HepG2 (cell line): ENCODE data around the gene SYNE3. TPM values are rescaled to one million over a fixed set of nuclear protein-coding genes. Genes with fewer than 3 reads are reported as not detected.

ENCODE experiments used
- ATAC-seq: fragments of 200-7000 bp; cut with Tn5 transposase; 3 replicates; pipeline ENCODE4 v1.9.1; 2020; ENCODE audit warnings: mild to moderate bottlenecking, moderate library complexity
- BruUV-seq: library from RNA; stranded (reverse); fragments of 400-500 nt; replicated peaks from 2 replicates; lab custom pipeline; 2021; lab: Mats Ljungman, UMichigan
- CTCF ChIA-PET: fragments of 300-600 bp; formaldehyde crosslinking; extraction: SDS; loops from one replicate; lab custom pipeline; 2021; ENCODE audit warnings: low total read pairs, inconsistent platforms, low intra/inter-chr PET ratio; lab: Yijun Ruan, JAX
- POLR2A ChIA-PET: fragments of 350-600 bp; sonication (Branson Sonifier 250); formaldehyde crosslinking; loops from one replicate; lab custom pipeline; 2020; ENCODE audit warnings: antibody characterized with exemption, inconsistent platforms; lab: Yijun Ruan, JAX
- DNase-seq: peaks from one replicate; pipeline ENCODE4 v3.0.0-alpha.2; 2015; ENCODE audit warnings: low spot score
- FAIRE-seq: peaks from 3 replicates; lab custom pipeline; 2011; peaks lifted over from hg19 to GRCh38; lab: Jason Lieb, UNC
- H2AFZ ChIP-seq: one replicate; pipeline ENCODE4 v1.6.1; 2011; ENCODE audit warnings: low read length, inconsistent platforms
- H3K27ac ChIP-seq: fragments of 300-600 bp; 3 replicates; pipeline ENCODE4 v1.8.0; 2011; ENCODE audit warnings: mixed run types, mild to moderate bottlenecking, mixed read lengths, low read length, inconsistent platforms; ENCODE audit not compliant: insufficient read depth; ENCODE audit errors: extremely low read length
- H3K27me3 ChIP-seq, 2 experiments: fragments of 200-600 bp in 1 of 2; 2 replicates in 1 of 2; 3 replicates in 1 of 2; pipeline versions ENCODE4 v1.6.0 to v1.8.0; 2011; ENCODE audit warnings: low read length in 2 of 2, mild to moderate bottlenecking in 2 of 2, moderate library complexity in 2 of 2, inconsistent platforms in 1 of 2; ENCODE audit not compliant: insufficient read depth in 2 of 2, control insufficient read depth in 1 of 2
- H3K36me3 ChIP-seq, 2 experiments: fragments of 200-600 bp in 1 of 2; replicated peaks in 1 of 2; 2 replicates in 1 of 2; 3 replicates in 1 of 2; pipeline versions ENCODE4 v1.5.1 to v1.8.0; 2011; ENCODE audit warnings: low read length in 2 of 2, inconsistent platforms in 1 of 2; ENCODE audit not compliant: insufficient read depth in 2 of 2, control insufficient read depth in 1 of 2
- H3K4me1 ChIP-seq: 2 replicates; pipeline ENCODE4 v1.5.1; 2012; ENCODE audit warnings: low read length, inconsistent platforms; ENCODE audit not compliant: insufficient read depth
- H3K4me2 ChIP-seq: 2 replicates; pipeline ENCODE4 v1.6.0; 2011; ENCODE audit warnings: low read depth, low read length, inconsistent platforms
- H3K4me3 ChIP-seq, 3 experiments: fragments of 200-600 bp in 1 of 3; sonication (generic), shearing (Covaris generic) in 1 of 3; replicated peaks in 1 of 3; 2 replicates each; pipeline ENCODE4 v1.5.1; 2011 to 2016; ENCODE audit warnings: low read length in 3 of 3, inconsistent platforms in 2 of 3, low read depth in 2 of 3, mild to moderate bottlenecking in 2 of 3, control low read depth in 1 of 3, mixed read lengths in 1 of 3; ENCODE audit not compliant: insufficient read depth in 1 of 3
- H3K79me2 ChIP-seq: one replicate; pipeline ENCODE4 v1.6.1; 2011; ENCODE audit warnings: low read length, inconsistent platforms; ENCODE audit not compliant: insufficient read depth
- H3K9ac ChIP-seq: 2 replicates; pipeline ENCODE4 v1.6.0; 2011; ENCODE audit warnings: mild to moderate bottlenecking, low read depth, low read length, inconsistent platforms; ENCODE audit not compliant: insufficient read depth
- H3K9me3 ChIP-seq: 2 replicates; pipeline ENCODE4 v1.5.1; 2012; ENCODE audit warnings: mild to moderate bottlenecking, low read length
- H4K20me1 ChIP-seq: 2 replicates; pipeline ENCODE4 v1.6.0; 2011; ENCODE audit warnings: inconsistent platforms, mild to moderate bottlenecking, low read length, moderate library complexity; ENCODE audit not compliant: insufficient read depth
- ARID3A ChIP-seq: IDR thresholded peaks from 2 replicates; pipeline ENCODE4 v1.6.1; 2012; ENCODE audit warnings: low read depth, low read length, improper control_type of control experiment
- CSRNP1 ChIP-seq: sonication (generic); formaldehyde crosslinking; IDR thresholded peaks from 2 replicates; pipeline ENCODE4 v1.8.1; 2023; ENCODE audit warnings: mild to moderate bottlenecking, missing genetic modification reagents
- KDM3A ChIP-seq: IDR thresholded peaks from 2 replicates; pipeline ENCODE4 v1.6.1; 2018; ENCODE audit warnings: low read depth, missing compliant biosample characterization
- PBX3 ChIP-seq: sonication (generic); formaldehyde crosslinking; IDR thresholded peaks from 2 replicates; pipeline ENCODE4 v1.8.1; 2023; ENCODE audit warnings: missing genetic modification reagents, inconsistent platforms, borderline replicate concordance
- ZKSCAN1 ChIP-seq: fragments of 150-350 bp; IDR thresholded peaks from 2 replicates; pipeline ENCODE4 v1.6.1; 2014; ENCODE audit warnings: low read length
- ZNF143 ChIP-seq: sonication (generic); formaldehyde crosslinking; IDR thresholded peaks from 2 replicates; pipeline ENCODE4 v1.4.0; 2020; ENCODE audit warnings: missing genetic modification reagents
- WGBS: methylation state at CpG from one replicate; pipeline ENCODE4 v1.1.6; 2017; ENCODE audit warnings: low lambda C conversion rate; 5-methylcytosine and 5-hydroxymethylcytosine counted together
- in situ Hi-C: cut with HindIII; loops from 2 replicates; pipeline ENCODE4 v1.10.0; 2017; ENCODE audit warnings: low pct_unique_long_range_greater_than_20kb; ENCODE audit not compliant: extremely low pct_ligation_motif_present
- intact Hi-C: fragments of 100-400 bp; cut with micrococcal nuclease; formaldehyde crosslinking; loops from one replicate; pipeline ENCODE4 v1.10.0; 2022; ENCODE audit not compliant: unreplicated experiment
- polyA plus RNA-seq, 8 experiments: library from polyadenylated mRNA; depleted of rRNA in 3 of 8; stranded (reverse) in 7 of 8; unstranded in 1 of 8; fragments of >200 nt; fragmentation: Illumina TruSeq in 4 of 8; extraction: Trizol in 4 of 8; gene quantifications; 2 replicates each; pipeline versions ENCODE4 v1.2.1 to v1.2.3, GENCODE V29; 2011 to 2016; ENCODE audit warnings: low read depth in 4 of 8, missing spikeins in 1 of 8, mixed read lengths in 1 of 8; ENCODE audit not compliant: insufficient read depth in 1 of 8
- total RNA-seq, 5 experiments: library from RNA; depleted of rRNA; stranded (reverse); fragments of >200 nt; fragmentation: Illumina TruSeq; extraction: Trizol; gene quantifications; 2 replicates each; pipeline ENCODE4 v1.2.3, GENCODE V29; 2016; ENCODE audit warnings: low read depth in 1 of 5

Gene SYNE3
- total and polyA plus RNA-seq, 2 of the 13 experiments (the other 11 are each of a cell fraction or from before 2014, with no cell fraction given) = 7.8 to 8.0 TPM

GRCh38 chr14:95527387-95528002 lies 11.0 kb upstream of the SYNE3 start (continued):
- TF ChIP-seq PBX3 (CRISPR knock-in tag) (no peak), ARID3A (peak; percentile 48; the same call in 1 of the 2 replicates)

- no peak overlapping the region for H3K4me3 ChIP-seq
- no TSS peak for BruUV-seq
- peak overlapping the region; percentile 99 for H3K27ac ChIP-seq
- ChIA-PET POLR2A (interaction anchor here (0.6 to 6.2 kb wide), 8 partner anchors 9 to 82 kb away, joined by 3 to 129 read pairs (median 56); partner anchors contain the start of genes GLRX5 and SYNE3), CTCF (interaction anchor here (2.7 kb wide), 1 partner anchor 84 kb away, joined by 18 read pairs; no protein-coding TSS in a partner anchor)
- no peaks in the 10 kb centered on the region for H3K9me3 ChIP-seq
- in situ Hi-C loops = no loop called here
- no peak overlapping the region for H2AFZ ChIP-seq
- FAIRE-seq (peak; percentile 62), ATAC-seq (no peak), DNase-seq (peak; percentile 46)
- H3K79me2 ChIP-seq = peaks cover 51% of the 10 kb centered on the region
- no peaks in the 10 kb centered on the region for H3K27me3 ChIP-seq
- H3K36me3 ChIP-seq = peaks cover 0 to 5% of the 10 kb centered on the region in 2 experiments; a peak in 1 of 5 replicates
- 0 out of 2 replicates have a peak overlapping the region, but pooled peaks have one; percentile 1 for H3K4me2 ChIP-seq
- H3K9ac ChIP-seq = peak overlapping the region; percentile 30
- intact Hi-C loops = loop anchor here (1.0 kb wide), 1 partner anchor 84 kb away; no protein-coding TSS in a partner anchor
- H4K20me1 ChIP-seq = no peaks in the 10 kb centered on the region; the same call in 1 of the 2 replicates
- WGBS = 65% methylated on average over 9 of the region's 9 CpGs
- H3K4me1 ChIP-seq = peaks cover 92% of the 10 kb centered on the region
- TF ChIP-seq CSRNP1 = no peak
- TF ChIP-seq ZNF143 (CRISPR knock-in tag) = no peak
- 0 out of 2 replicates have a peak, but pooled peaks have one; percentile 13 for TF ChIP-seq ZKSCAN1
- no peak for TF ChIP-seq KDM3A
Observed at GRCh38 chr14:95526483-95527386, 10.3 kb upstream of the SYNE3 start.
